NCI-H1105 treated with DMSO at 0.1 percent for 48 hours (cell line): Measurements from ENCODE around the gene XKR8.
"Not testable (repeated sequence)": the region's sequence is repeated elsewhere in the genome, so short reads cannot be mapped to it uniquely, and the experiment has no call there.

Source experiments
- DNase-seq: peaks from one replicate; lab custom pipeline; 2025; lab: John Stamatoyannopoulos, UW

XKR8 gene

GRCh38 chr1:27990920-27991537 is 31.3 kb downstream of the XKR8 start:
- DNase-seq = no peak

DNA sequence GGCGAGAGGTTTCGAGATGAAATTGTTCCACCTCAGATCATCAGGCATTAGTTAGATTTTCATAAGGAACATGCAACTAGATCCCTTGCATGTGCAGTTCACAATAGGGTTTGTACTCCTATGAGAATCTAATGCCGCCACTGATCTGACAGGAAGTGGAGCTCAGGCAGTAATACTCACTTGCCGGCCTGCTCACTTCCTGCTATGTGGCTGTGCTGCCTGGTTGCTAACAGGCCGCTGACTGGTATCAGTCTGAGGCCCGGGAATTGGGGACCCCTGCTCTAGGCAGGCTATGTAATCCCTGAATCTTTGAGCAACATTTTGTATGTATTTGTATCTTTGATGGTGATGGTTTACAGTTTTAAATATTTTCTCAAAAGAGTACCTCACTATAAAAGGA is 32.5 kb downstream of the XKR8 start:
- DNase-seq = no peak

- no peak for DNase-seq
Measured at GRCh38 chr1:27993241-27993640, 33.5 kb downstream of the XKR8 start.

DNA sequence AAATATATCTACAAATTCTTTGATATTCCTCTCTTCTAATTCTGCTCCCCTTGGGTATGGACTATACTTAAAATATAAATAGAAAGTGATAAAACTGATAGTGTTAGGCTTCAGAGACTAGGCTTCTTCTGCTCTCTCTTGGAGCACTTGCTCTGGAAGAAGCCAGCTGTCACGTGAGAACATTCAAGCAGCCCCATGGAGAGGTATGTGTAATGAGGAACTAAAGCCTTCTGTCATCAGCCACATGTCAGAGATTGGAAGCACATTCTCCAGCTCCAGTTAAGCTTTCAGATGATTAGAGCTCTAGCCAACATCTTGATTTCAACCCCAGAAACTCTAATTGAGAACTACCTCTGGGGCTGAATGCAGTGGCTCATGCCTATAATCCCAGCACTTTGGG is 34.3 kb downstream of the XKR8 start:
- no peak for DNase-seq

GRCh38 chr1:27994526-27994925 is 34.8 kb downstream of the XKR8 start:
- DNase-seq = not testable (repeated sequence)

- no peak for DNase-seq
Measured at GRCh38 chr1:27999055-27999454, 39.3 kb downstream of the XKR8 start.

- DNase-seq = no peak
Measured at GRCh38 chr1:28002600-28002999, 42.8 kb downstream of the XKR8 start.

GRCh38 chr1:28003117-28003516 is 43.3 kb downstream of the XKR8 start:
- not testable (repeated sequence) for DNase-seq

DNA sequence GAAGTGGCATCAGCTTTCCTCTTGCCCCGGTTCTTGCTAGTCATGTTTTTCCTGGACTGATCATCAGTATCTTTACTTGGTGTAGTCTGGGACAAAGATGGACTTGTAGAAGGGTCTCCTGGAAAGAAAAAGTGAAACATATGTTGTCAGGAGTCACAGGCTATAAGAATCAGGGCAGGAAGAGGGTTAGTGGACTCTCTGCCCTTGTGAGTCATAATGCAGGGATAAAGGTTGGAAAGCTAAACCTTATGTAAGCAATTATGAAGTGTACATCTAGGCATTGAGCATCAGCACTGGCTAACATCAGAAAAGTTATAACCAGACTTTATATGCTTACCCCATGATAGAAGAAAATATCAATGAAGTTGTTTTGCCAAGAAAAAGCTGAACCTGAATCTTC is 51.2 kb downstream of the XKR8 start:
- DNase-seq = no peak
